ENCODE data around the gene PEMT. TPM values are rescaled to one million over a fixed set of nuclear protein-coding genes. Genes with fewer than 3 reads are reported as not detected.

Gene PEMT
- total RNA-seq, 1 experiment from 2014 or later, result 27.0 TPM

- Histone ChIP-seq H3K27me3 (ENCODE audit: control insufficient read depth, insufficient read depth, low read length) (no peaks in the 10 kb centered on the region), H3K36me3 (ENCODE audit: control insufficient read depth, insufficient read depth, low read length) (no peaks in the 10 kb centered on the region), H3K4me1 (ENCODE audit: control insufficient read depth, insufficient read depth, low read length) (no peaks in the 10 kb centered on the region), H3K27ac (ENCODE audit: low read length) (no peak overlapping the region), H3K9me3 (ENCODE audit: control insufficient read depth, insufficient read depth, low read depth, low read length) (no peaks in the 10 kb centered on the region), H3K4me3 (ENCODE audit: low read depth in 2 of 2, low read length in 2 of 2) (no peak overlapping the region)
- ChIA-PET CTCF (no interaction called here), POLR2A (no interaction called here)
- in situ Hi-C loops (cut with HindIII; ENCODE audit: low pct_unique_long_range_greater_than_20kb, low sequenced_read_pairs) (no loop called here), intact Hi-C loops (cut with micrococcal nuclease; ENCODE audit: unreplicated experiment) (no loop called here)
- no TSS peak for BruUV-seq (replicated peaks)
- no peak for DNase-seq (ENCODE audit: low read depth, low spot score)
- no peak for ATAC-seq
- TF ChIP-seq REST (IDR thresholded peaks at IDR 0.05; ENCODE audit: insufficient read depth in 1 of 2, low read depth in 2 of 2, low read length in 1 of 2), result no peak
- TF ChIP-seq POLR2AphosphoS5 (IDR thresholded peaks at IDR 0.05; ENCODE audit: low read depth, low read length), result no peak
- no peak for TF ChIP-seq CTCF (IDR thresholded peaks at IDR 0.05)
- no peak for TF ChIP-seq TCF7L2 (IDR thresholded peaks at IDR 0.05; ENCODE audit: low read depth, low read length)
- no peak for TF ChIP-seq SIN3A (IDR thresholded peaks at IDR 0.05; ENCODE audit: borderline replicate concordance, insufficient read depth, low read depth, low read length)
Measured at GRCh38 chr17:17549732-17550366, 41.7 kb downstream of the PEMT start.

- H3K4me3 ChIP-seq (ENCODE audit: low read depth in 2 of 2, low read length in 2 of 2), result no peak overlapping the region
- in situ Hi-C loops (cut with HindIII; ENCODE audit: low pct_unique_long_range_greater_than_20kb, low sequenced_read_pairs), result no loop called here
- no peaks in the 10 kb centered on the region for H3K36me3 ChIP-seq (ENCODE audit: control insufficient read depth, insufficient read depth, low read length)
- no peaks in the 10 kb centered on the region for H3K27me3 ChIP-seq (ENCODE audit: control insufficient read depth, insufficient read depth, low read length)
- no peak for ATAC-seq
- H3K4me1 ChIP-seq (ENCODE audit: control insufficient read depth, insufficient read depth, low read length), result no peaks in the 10 kb centered on the region
- no peaks in the 10 kb centered on the region for H3K9me3 ChIP-seq (ENCODE audit: control insufficient read depth, insufficient read depth, low read depth, low read length)
- no TSS peak for BruUV-seq (replicated peaks)
- H3K27ac ChIP-seq (ENCODE audit: low read length), result no peak overlapping the region
- intact Hi-C loops (cut with micrococcal nuclease; ENCODE audit: unreplicated experiment), result no loop called here
- ChIA-PET CTCF (no interaction called here), POLR2A (no interaction called here)
- no peak for TF ChIP-seq POLR2AphosphoS5 (IDR thresholded peaks at IDR 0.05; ENCODE audit: low read depth, low read length)
- no peak for TF ChIP-seq REST (IDR thresholded peaks at IDR 0.05; ENCODE audit: insufficient read depth in 1 of 2, low read depth in 2 of 2, low read length in 1 of 2)
- TF ChIP-seq TCF7L2 (IDR thresholded peaks at IDR 0.05; ENCODE audit: low read depth, low read length), result no peak
- no peak for TF ChIP-seq CTCF (IDR thresholded peaks at IDR 0.05)
- TF ChIP-seq SIN3A (IDR thresholded peaks at IDR 0.05; ENCODE audit: borderline replicate concordance, insufficient read depth, low read depth, low read length), result no peak
- DNase-seq (ENCODE audit: low read depth, low spot score), result no peak
Measured at GRCh38 chr17:17548044-17548443, 43.5 kb downstream of the PEMT start.

All from Panc1 (cell line).